K562 (cell line): Measurements from ENCODE around the gene CCSER1.

ENCODE experiments used
- ARNT ChIP-seq, 2 experiments: fragments of 450-650 bp; IDR thresholded peaks; 2 replicates each; pipeline ENCODE4 v1.6.1; 2016; ENCODE audit warnings: mild to moderate bottlenecking in 1 of 2
- CTCF ChIP-seq, 3 experiments: IDR thresholded peaks in 2 of 3; conservative IDR thresholded peaks in 1 of 3; 2 replicates each; pipeline ENCODE4 v1.5.1; 2011 to 2012; ENCODE audit warnings: low read length in 3 of 3, mild to moderate bottlenecking in 3 of 3, control low read depth in 2 of 3, improper control_type of control experiment in 1 of 3, inconsistent platforms in 1 of 3, low read depth in 1 of 3, mixed read lengths in 1 of 3, moderate library complexity in 1 of 3; ENCODE audit not compliant: insufficient read depth in 2 of 3
- EP300 ChIP-seq: IDR thresholded peaks from 2 replicates; pipeline ENCODE4 v1.6.1; 2012; ENCODE audit warnings: low read length, improper control_type of control experiment
- FOXO4 ChIP-seq: fragments of 450-650 bp; formaldehyde crosslinking; IDR thresholded peaks from 2 replicates; pipeline ENCODE4 v1.4.0; 2020; ENCODE audit warnings: mild to moderate bottlenecking, moderate library complexity
- POLR2AphosphoS5 ChIP-seq: IDR thresholded peaks from 2 replicates; pipeline ENCODE4 v1.6.1; 2011; ENCODE audit warnings: mild to moderate bottlenecking, low read depth, low read length, moderate library complexity; ENCODE audit not compliant: control insufficient read depth, insufficient read depth
- REST ChIP-seq, 2 experiments: fragments of 450-650 bp; formaldehyde crosslinking in 1 of 2; IDR thresholded peaks; 2 replicates each; pipeline versions ENCODE4 v1.4.0 to v1.6.1; 2014 to 2020; ENCODE audit warnings: mild to moderate bottlenecking in 2 of 2, borderline replicate concordance in 1 of 2, low read depth in 1 of 2
- ZFP36 ChIP-seq: fragments of 150-350 bp; IDR thresholded peaks from 2 replicates; pipeline ENCODE4 v1.6.1; 2018; ENCODE audit warnings: low read length, low read depth; ENCODE audit not compliant: partially characterized antibody
- ZNF121 ChIP-seq: sonication (generic); formaldehyde crosslinking; conservative IDR thresholded peaks from 2 replicates; pipeline ENCODE4 v1.8.0; 2022; ENCODE audit warnings: missing genetic modification reagents
- ZNF277 ChIP-seq: fragments of 250-450 bp; sonication (Bioruptor Pico); IDR thresholded peaks from 2 replicates; pipeline ENCODE4 v1.8.0; 2022; ENCODE audit warnings: inconsistent platforms, mild to moderate bottlenecking, moderate library complexity, borderline replicate concordance
- ZNF639 ChIP-seq, 2 experiments: fragments of 200-800 bp in 1 of 2; sonication (Bioruptor generic) in 1 of 2; sonication (generic) in 1 of 2; formaldehyde crosslinking in 1 of 2; IDR thresholded peaks in 1 of 2; conservative IDR thresholded peaks in 1 of 2; 2 replicates each; pipeline versions ENCODE4 v1.5.0 to v1.6.1; 2016 to 2020; ENCODE audit warnings: missing compliant biosample characterization in 1 of 2, missing genetic modification characterization in 1 of 2, missing genetic modification reagents in 1 of 2

- TF ChIP-seq CTCF (IDR thresholded peaks at IDR 0.05 in 2 of 3, conservative IDR thresholded peaks at IDR 0.05 in 1 of 3; ENCODE audit: insufficient read depth in 2 of 3, low read depth in 1 of 3, low read length in 3 of 3) (no peak), POLR2AphosphoS5 (no peak), ZNF639 (CRISPR knock-in tag; conservative IDR thresholded peaks at IDR 0.05 in 1 of 2, IDR thresholded peaks at IDR 0.05 in 1 of 2) (no peak), ZFP36 (no peak), REST (IDR thresholded peaks at IDR 0.05; ENCODE audit: borderline replicate concordance) (no peak), REST (CRISPR knock-in tag; IDR thresholded peaks at IDR 0.05; ENCODE audit: low read depth) (no peak), EP300 (no peak), ARNT (IDR thresholded peaks at IDR 0.05) (no peak), ZNF277 (CRISPR knock-in tag) (no peak), ZNF121 (CRISPR knock-in tag) (no peak), FOXO4 (no peak)
These were observed 1152.7 kb downstream of the CCSER1 start for GRCh38 chr4:91279899-91280298.
